Breast epithelium (tissue), 3 donors: ENCODE results near the gene FCRL6.

ENCODE experiments used
- POLR2A ChIP-seq: fragments of 450-650 bp; IDR thresholded peaks from one replicate; pipeline ENCODE4 v1.6.1; 2016; ENCODE audit warnings: antibody characterized with exemption, mild to moderate bottlenecking, moderate library complexity
- POLR2AphosphoS5 ChIP-seq, 3 donors: sonication (generic); formaldehyde crosslinking; IDR thresholded peaks; one replicate each; pipeline ENCODE4 v1.6.1; 2017; ENCODE audit warnings: antibody characterized with exemption in 3 of 3
- TF ChIP-seq, protein P1 (sequence below), 3 donors: fragments of 450-650 bp; IDR thresholded peaks; one replicate each; pipeline ENCODE4 v1.5.1; 2016 to 2017; ENCODE audit warnings: antibody characterized with exemption in 3 of 3, mild to moderate bottlenecking in 3 of 3, moderate library complexity in 3 of 3

DNA sequence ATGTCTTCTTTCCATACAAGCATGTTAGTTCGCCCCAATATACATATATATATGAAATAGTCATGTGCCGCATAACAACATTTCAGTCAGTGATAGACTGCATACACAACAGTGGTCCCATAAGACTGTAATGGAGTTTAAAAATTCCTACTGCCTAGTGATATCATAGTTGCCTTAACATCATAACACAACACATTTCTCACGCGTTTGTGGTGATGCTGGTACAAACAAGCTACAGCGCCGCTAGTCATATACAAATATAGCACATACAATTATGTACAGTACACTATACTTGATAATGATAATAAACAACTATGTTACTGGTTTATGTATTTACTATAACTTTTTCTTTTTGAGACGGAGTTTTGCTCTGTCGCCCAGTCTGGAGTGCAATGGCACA lies 13.8 kb downstream of the FCRL6 start:
- TF ChIP-seq, protein P1, sequence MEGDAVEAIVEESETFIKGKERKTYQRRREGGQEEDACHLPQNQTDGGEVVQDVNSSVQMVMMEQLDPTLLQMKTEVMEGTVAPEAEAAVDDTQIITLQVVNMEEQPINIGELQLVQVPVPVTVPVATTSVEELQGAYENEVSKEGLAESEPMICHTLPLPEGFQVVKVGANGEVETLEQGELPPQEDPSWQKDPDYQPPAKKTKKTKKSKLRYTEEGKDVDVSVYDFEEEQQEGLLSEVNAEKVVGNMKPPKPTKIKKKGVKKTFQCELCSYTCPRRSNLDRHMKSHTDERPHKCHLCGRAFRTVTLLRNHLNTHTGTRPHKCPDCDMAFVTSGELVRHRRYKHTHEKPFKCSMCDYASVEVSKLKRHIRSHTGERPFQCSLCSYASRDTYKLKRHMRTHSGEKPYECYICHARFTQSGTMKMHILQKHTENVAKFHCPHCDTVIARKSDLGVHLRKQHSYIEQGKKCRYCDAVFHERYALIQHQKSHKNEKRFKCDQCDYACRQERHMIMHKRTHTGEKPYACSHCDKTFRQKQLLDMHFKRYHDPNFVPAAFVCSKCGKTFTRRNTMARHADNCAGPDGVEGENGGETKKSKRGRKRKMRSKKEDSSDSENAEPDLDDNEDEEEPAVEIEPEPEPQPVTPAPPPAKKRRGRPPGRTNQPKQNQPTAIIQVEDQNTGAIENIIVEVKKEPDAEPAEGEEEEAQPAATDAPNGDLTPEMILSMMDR (IDR thresholded peaks at IDR 0.05): no peak
- no peak for TF ChIP-seq POLR2A
- no peak for TF ChIP-seq POLR2AphosphoS5 (IDR thresholded peaks at IDR 0.05)
